Heart left ventricle (tissue), 13 donors: ENCODE measurements around the gene LASP1.

Experiments
- POLR2A ChIP-seq, 2 donors: fragments of 450-650 bp; IDR thresholded peaks; one replicate each; pipeline ENCODE4 v1.6.1; 2017; ENCODE audit warnings: antibody characterized with exemption in 2 of 2, mild to moderate bottlenecking in 2 of 2, moderate library complexity in 2 of 2
- TF ChIP-seq, protein P1 (sequence below), 12 donors: fragments of 200-600 bp; sonication (generic) in 4 of 12; IDR thresholded peaks; one replicate each; pipeline versions ENCODE4 v1.5.0 to v1.8.0; 2018 to 2022; ENCODE audit warnings: antibody characterized with exemption in 12 of 12, mild to moderate bottlenecking in 5 of 12
- donor health status: ischemic (EF 13 %, LVEDD 7.1; RV severe dilation, severe dysfunction).
- donor health status: DM: no; HTN: yes; CAD: no.
- donor health status: DM: no; HTN: no; CAD: no.
- donor health status: ischemic (EF 25% LVEDD 6.9; RV normal size, moderate dysfunction).
- donor health status: ischemic (EF 25% LVEDD 5.7; RV mildly dilated, moderate dysfunction).
- donor health status: ischemic (EF 35%, LVEDD 5.7; RV mildly dilated, moderate dysfunction).
- donor health status: nonischemic (EF 11% LVEDD 7.7; RV severe dilation, severe dysfunction).
- donor health status: DM: yes; HTN: yes; CAD: no.
- donor health status: PGD.
- donor health status: ischemic (EF 29% LVEDD 5.4; RV normal size, mild dysfunction).
- donor health status: nonischemic (EF 23%, LVEDD 6.1; RV moderate dilation, normal function).

DNA sequence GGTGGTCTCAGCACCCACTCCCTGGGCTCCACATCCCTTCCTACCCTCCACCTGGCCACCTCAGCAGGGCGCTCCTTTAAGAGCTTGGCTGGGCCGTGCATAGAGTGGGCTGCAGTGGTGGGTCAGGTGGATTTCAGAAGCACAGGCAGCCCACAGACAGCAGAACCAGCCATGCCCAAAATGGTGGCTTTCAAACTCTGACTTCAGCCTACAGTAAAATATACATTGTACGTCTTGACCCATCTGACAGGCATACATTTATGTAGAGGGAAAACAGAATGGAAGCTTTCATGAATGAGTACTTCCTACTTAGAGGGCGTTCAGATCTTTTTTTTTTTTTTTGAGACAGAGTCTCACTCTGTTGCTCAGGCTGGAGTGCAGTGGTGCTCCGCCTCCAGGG, 29.6 kb downstream of the LASP1 start:
- TF ChIP-seq, protein P1, sequence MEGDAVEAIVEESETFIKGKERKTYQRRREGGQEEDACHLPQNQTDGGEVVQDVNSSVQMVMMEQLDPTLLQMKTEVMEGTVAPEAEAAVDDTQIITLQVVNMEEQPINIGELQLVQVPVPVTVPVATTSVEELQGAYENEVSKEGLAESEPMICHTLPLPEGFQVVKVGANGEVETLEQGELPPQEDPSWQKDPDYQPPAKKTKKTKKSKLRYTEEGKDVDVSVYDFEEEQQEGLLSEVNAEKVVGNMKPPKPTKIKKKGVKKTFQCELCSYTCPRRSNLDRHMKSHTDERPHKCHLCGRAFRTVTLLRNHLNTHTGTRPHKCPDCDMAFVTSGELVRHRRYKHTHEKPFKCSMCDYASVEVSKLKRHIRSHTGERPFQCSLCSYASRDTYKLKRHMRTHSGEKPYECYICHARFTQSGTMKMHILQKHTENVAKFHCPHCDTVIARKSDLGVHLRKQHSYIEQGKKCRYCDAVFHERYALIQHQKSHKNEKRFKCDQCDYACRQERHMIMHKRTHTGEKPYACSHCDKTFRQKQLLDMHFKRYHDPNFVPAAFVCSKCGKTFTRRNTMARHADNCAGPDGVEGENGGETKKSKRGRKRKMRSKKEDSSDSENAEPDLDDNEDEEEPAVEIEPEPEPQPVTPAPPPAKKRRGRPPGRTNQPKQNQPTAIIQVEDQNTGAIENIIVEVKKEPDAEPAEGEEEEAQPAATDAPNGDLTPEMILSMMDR (IDR thresholded peaks at IDR 0.05), result no peak
- no peak for TF ChIP-seq POLR2A (IDR thresholded peaks at IDR 0.05)
